GM08714 (cell line): ENCODE results near the gene CPLX4.

Experiments used
- H3K4me3 ChIP-seq: fragments of 200-500 bp; sonication (Bioruptor generic); 2 replicates; pipeline ENCODE4 v1.5.1; 2014; ENCODE audit warnings: mild to moderate bottlenecking, low read length, inconsistent platforms
- ZNF274 ChIP-seq: IDR thresholded peaks from 2 replicates; pipeline ENCODE4 v1.6.1; 2012; ENCODE audit warnings: mild to moderate bottlenecking, low read depth, low read length

The CPLX4 gene

GRCh38 chr18:59286341-59286740, 32.1 kb downstream of the CPLX4 start:
- H3K4me3 ChIP-seq, result no peak overlapping the region
- no peak for TF ChIP-seq ZNF274

DNA sequence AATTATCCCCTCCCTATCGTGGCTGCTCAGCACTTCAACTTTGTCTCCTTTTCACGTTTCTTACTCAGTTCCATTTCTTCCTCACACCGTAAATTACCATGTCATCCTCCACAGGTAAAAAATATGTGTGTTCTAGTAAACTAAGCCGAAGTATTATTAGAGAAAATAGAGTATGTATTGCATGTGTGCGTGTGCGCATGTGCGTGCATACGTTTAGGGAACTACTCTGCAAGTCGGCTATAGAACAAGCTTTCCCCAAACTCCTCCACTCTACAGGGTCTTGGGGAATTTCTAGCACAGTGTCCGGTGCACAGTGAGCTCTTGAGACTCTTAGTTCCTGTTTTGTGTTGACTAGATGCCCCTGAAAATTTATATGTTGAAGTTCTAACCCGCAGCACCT, 36.1 kb downstream of the CPLX4 start:
- no peak for TF ChIP-seq ZNF274
- no peak overlapping the region for H3K4me3 ChIP-seq

- H3K4me3 ChIP-seq, result no peak overlapping the region
- TF ChIP-seq ZNF274, result no peak
Observed at GRCh38 chr18:59279722-59280121, 38.7 kb downstream of the CPLX4 start.

- no peak for TF ChIP-seq ZNF274
Observed at GRCh38 chr18:59279193-59279592, 39.3 kb downstream of the CPLX4 start.

DNA sequence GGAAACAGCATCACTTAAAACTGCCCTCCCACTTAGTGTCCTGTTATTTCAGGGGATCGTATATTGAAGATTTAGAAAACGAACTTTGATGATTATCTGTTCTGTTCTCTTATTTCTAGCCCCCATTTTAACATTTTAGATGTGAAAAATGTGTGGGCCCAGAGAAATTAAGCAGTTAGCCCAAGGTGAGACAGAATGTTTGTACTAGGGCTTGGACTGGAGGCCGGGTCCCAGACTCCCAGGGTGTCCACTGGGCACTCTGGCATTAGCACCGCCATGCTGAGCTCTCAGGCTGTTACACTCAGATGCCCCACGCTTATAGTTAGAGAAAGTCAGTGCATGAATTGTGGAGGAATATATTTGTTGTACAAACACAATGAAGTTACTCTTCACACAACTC, 39.7 kb downstream of the CPLX4 start:
- no peak overlapping the region for H3K4me3 ChIP-seq
- TF ChIP-seq ZNF274, result no peak

More at GRCh38 chr18:59279193-59279592, 39.3 kb downstream of the CPLX4 start:
- no peak overlapping the region for H3K4me3 ChIP-seq

DNA sequence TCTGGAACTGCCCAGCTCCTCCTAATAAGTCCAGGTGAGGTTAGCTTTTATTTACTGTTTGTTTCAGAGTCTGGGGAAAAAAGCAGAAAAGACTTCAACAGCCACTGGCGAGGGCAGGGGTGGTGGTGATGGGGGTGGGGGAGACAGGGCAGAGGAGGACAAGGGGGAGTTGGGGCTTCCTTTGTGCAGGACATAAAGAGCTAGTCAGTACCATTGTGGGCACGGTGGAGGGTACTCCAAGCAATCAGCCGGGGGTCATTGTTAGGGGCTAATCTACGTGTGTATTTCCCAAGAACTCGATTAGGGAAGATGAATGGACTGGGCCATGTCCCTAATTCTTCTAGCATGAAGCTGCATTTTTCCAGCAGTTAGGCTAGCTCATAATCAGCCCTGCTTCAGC, 42.4 kb downstream of the CPLX4 start:
- H3K4me3 ChIP-seq, result no peak overlapping the region
- no peak for TF ChIP-seq ZNF274

GRCh38 chr18:59275406-59275949, 43.0 kb downstream of the CPLX4 start:
- H3K4me3 ChIP-seq, result no peak overlapping the region

DNA sequence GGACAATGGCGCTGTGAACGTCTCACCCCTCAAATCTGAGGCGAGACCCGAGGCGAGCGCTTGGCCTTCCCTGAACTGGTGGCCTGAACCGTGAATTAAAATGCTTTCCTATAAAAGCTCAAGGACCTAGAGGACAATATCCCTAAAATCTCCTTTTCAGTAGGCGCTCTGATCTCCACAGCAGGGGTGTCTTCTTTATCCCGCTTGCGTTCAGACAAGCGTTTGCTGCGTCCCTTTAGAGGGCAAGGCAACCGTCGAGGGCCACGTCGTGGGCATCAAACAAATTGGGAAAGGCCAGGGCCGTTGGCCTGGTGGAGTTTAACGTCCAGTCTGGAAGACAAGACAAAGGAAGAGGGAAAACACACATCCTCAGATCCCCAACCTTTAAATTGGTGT, 43.9 kb downstream of the CPLX4 start:
- no peak for TF ChIP-seq ZNF274
- H3K4me3 ChIP-seq, result no peak overlapping the region

More at GRCh38 chr18:59275406-59275949, 43.0 kb downstream of the CPLX4 start:
- TF ChIP-seq ZNF274, result no peak

GRCh38 chr18:59273759-59274532, 44.5 kb downstream of the CPLX4 start:
- no peak overlapping the region for H3K4me3 ChIP-seq
- TF ChIP-seq ZNF274, result no peak

- TF ChIP-seq ZNF274, result no peak
- peak within 1 kb of the TSS; percentile 6; the same call in 1 of the 2 replicates for H3K4me3 ChIP-seq
Observed at GRCh38 chr18:59272891-59273758, 45.3 kb downstream of the CPLX4 start, which contains the start of gene RAX. RAX (minus strand) TSS chr18:59273454; CDS start chr18:59273206, 248 bp downstream.

- H3K4me3 ChIP-seq, result no peak overlapping the region
- no peak for TF ChIP-seq ZNF274
Observed at GRCh38 chr18:59272221-59272888, 46.1 kb downstream of the CPLX4 start.

DNA sequence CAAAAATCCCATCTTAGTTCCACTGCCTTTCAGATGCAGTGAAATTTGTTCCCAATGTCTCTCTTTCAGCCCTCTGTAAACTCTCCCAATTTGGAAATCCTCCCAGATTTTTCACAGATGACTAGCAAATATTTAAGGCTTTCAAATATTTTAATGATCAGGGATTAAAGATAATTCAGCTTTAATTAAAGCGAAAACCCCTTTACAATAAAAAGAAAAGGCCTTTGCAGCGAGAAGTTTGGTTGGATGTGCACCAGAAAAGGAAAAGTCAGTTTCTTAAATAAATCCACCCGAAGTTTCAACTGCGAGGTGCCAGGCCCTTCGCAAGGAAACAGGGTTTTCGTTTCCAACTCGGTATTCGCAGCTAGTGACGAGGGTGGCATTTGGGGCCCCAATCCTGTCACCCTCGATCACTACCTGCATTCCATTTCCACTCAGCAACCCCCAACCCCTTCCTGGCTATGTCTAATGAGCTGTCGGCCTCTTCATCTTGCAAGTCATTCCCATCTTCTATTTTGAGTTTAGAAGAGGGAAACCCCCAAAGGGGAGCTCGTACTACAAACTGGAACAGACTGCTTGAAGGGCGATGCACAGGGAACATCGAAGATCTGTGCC, 46.7 kb downstream of the CPLX4 start:
- TF ChIP-seq ZNF274, result no peak
- no peak overlapping the region for H3K4me3 ChIP-seq

- H3K4me3 ChIP-seq, result no peak overlapping the region
- TF ChIP-seq ZNF274, result no peak
Observed at GRCh38 chr18:59270689-59271257, 47.7 kb downstream of the CPLX4 start.
